Measurements from ENCODE around the gene OTC.
A peak's percentile ranks its signal among the peaks of the same experiment; 100 is the strongest.

Gene OTC

GRCh38 chrX:38375891-38376290 lies 23.5 kb downstream of the OTC start:
- Histone ChIP-seq H3K4me3 (ENCODE audit: low read length) (no peak overlapping the region), H3K9me3 (ENCODE audit: insufficient read depth, low read length) (no peaks in the 10 kb centered on the region), H3K36me3 (replicated peaks; ENCODE audit: low read depth, low read length) (no peaks in the 10 kb centered on the region), H3K27ac (ENCODE audit: low read length) (no peak overlapping the region), H3K4me1 (ENCODE audit: low read length) (no peaks in the 10 kb centered on the region), H4K20me1 (ENCODE audit: insufficient read depth, low read length) (no peaks in the 10 kb centered on the region), H3K79me2 (ENCODE audit: low read length) (no peaks in the 10 kb centered on the region), H3K4me2 (ENCODE audit: low read length) (no peak overlapping the region), H2AFZ (ENCODE audit: low read depth, low read length) (no peak overlapping the region), H3K9ac (ENCODE audit: low read length) (no peak overlapping the region), H3K27me3 (ENCODE audit: low read depth, low read length) (no peaks in the 10 kb centered on the region)
- TF ChIP-seq EZH2phosphoT487 (IDR thresholded peaks at IDR 0.05; ENCODE audit: low read depth): no peak
- peak; percentile 54 for TF ChIP-seq CTCF (IDR thresholded peaks at IDR 0.05; ENCODE audit: low read depth, low read length)

- Histone ChIP-seq H2AFZ (ENCODE audit: low read depth, low read length) (no peak overlapping the region), H4K20me1 (ENCODE audit: insufficient read depth, low read length) (no peaks in the 10 kb centered on the region), H3K79me2 (ENCODE audit: low read length) (no peaks in the 10 kb centered on the region), H3K27ac (ENCODE audit: low read length) (no peak overlapping the region), H3K4me3 (ENCODE audit: low read length) (no peak overlapping the region), H3K4me2 (ENCODE audit: low read length) (no peak overlapping the region), H3K27me3 (ENCODE audit: low read depth, low read length) (no peaks in the 10 kb centered on the region), H3K9ac (ENCODE audit: low read length) (no peak overlapping the region), H3K9me3 (ENCODE audit: insufficient read depth, low read length) (no peaks in the 10 kb centered on the region), H3K4me1 (ENCODE audit: low read length) (no peaks in the 10 kb centered on the region), H3K36me3 (replicated peaks; ENCODE audit: low read depth, low read length) (no peaks in the 10 kb centered on the region)
- TF ChIP-seq EZH2phosphoT487 (IDR thresholded peaks at IDR 0.05; ENCODE audit: low read depth) (no peak), CTCF (IDR thresholded peaks at IDR 0.05; ENCODE audit: low read depth, low read length) (no peak)
Observed at GRCh38 chrX:38376747-38377146, 24.3 kb downstream of the OTC start.

GRCh38 chrX:38379088-38379487 lies 26.7 kb downstream of the OTC start:
- H4K20me1 ChIP-seq (ENCODE audit: insufficient read depth, low read length): no peaks in the 10 kb centered on the region
- no peaks in the 10 kb centered on the region for H3K79me2 ChIP-seq (ENCODE audit: low read length)
- no peaks in the 10 kb centered on the region for H3K4me1 ChIP-seq (ENCODE audit: low read length)
- no peak overlapping the region for H2AFZ ChIP-seq (ENCODE audit: low read depth, low read length)
- H3K4me2 ChIP-seq (ENCODE audit: low read length): no peak overlapping the region
- H3K9ac ChIP-seq (ENCODE audit: low read length): no peak overlapping the region
- no peak overlapping the region for H3K27ac ChIP-seq (ENCODE audit: low read length)
- no peaks in the 10 kb centered on the region for H3K36me3 ChIP-seq (replicated peaks; ENCODE audit: low read depth, low read length)
- no peaks in the 10 kb centered on the region for H3K27me3 ChIP-seq (ENCODE audit: low read depth, low read length)
- no peaks in the 10 kb centered on the region for H3K9me3 ChIP-seq (ENCODE audit: insufficient read depth, low read length)
- no peak overlapping the region for H3K4me3 ChIP-seq (ENCODE audit: low read length)
- no peak for TF ChIP-seq EZH2phosphoT487 (IDR thresholded peaks at IDR 0.05; ENCODE audit: low read depth)
- no peak for TF ChIP-seq CTCF (IDR thresholded peaks at IDR 0.05; ENCODE audit: low read depth, low read length)

- Histone ChIP-seq H3K27me3 (ENCODE audit: low read depth, low read length) (no peaks in the 10 kb centered on the region), H3K27ac (ENCODE audit: low read length) (no peak overlapping the region), H4K20me1 (ENCODE audit: insufficient read depth, low read length) (no peaks in the 10 kb centered on the region), H3K79me2 (ENCODE audit: low read length) (no peaks in the 10 kb centered on the region), H3K4me2 (ENCODE audit: low read length) (no peak overlapping the region), H3K9me3 (ENCODE audit: insufficient read depth, low read length) (no peaks in the 10 kb centered on the region), H3K4me3 (ENCODE audit: low read length) (no peak overlapping the region), H3K9ac (ENCODE audit: low read length) (no peak overlapping the region), H3K4me1 (ENCODE audit: low read length) (no peaks in the 10 kb centered on the region), H3K36me3 (replicated peaks; ENCODE audit: low read depth, low read length) (no peaks in the 10 kb centered on the region), H2AFZ (ENCODE audit: low read depth, low read length) (no peak overlapping the region)
- TF ChIP-seq EZH2phosphoT487 (IDR thresholded peaks at IDR 0.05; ENCODE audit: low read depth) (no peak), CTCF (IDR thresholded peaks at IDR 0.05; ENCODE audit: low read depth, low read length) (no peak)
Observed at GRCh38 chrX:38382663-38383062, 30.3 kb downstream of the OTC start.
